Retinal pigment epithelial cell (primary cell): ENCODE measurements around the gene GNG2.
A peak's percentile ranks its signal among the peaks of the same experiment; 100 is the strongest.

ENCODE experiments used
- DNase-seq: peaks from one replicate; pipeline ENCODE4 v3.0.0-alpha.2; 2010; ENCODE audit warnings: low read depth
- H3K4me3 ChIP-seq: 2 replicates; pipeline ENCODE4 v1.5.1; 2011; ENCODE audit warnings: mild to moderate bottlenecking, low read length, control low read depth, moderate library complexity
- TF ChIP-seq, protein P1 (sequence below): conservative IDR thresholded peaks from 2 replicates; pipeline ENCODE4 v1.5.1; 2011; ENCODE audit warnings: low read depth, low read length, control low read depth, inconsistent platforms

Gene GNG2

DNA sequence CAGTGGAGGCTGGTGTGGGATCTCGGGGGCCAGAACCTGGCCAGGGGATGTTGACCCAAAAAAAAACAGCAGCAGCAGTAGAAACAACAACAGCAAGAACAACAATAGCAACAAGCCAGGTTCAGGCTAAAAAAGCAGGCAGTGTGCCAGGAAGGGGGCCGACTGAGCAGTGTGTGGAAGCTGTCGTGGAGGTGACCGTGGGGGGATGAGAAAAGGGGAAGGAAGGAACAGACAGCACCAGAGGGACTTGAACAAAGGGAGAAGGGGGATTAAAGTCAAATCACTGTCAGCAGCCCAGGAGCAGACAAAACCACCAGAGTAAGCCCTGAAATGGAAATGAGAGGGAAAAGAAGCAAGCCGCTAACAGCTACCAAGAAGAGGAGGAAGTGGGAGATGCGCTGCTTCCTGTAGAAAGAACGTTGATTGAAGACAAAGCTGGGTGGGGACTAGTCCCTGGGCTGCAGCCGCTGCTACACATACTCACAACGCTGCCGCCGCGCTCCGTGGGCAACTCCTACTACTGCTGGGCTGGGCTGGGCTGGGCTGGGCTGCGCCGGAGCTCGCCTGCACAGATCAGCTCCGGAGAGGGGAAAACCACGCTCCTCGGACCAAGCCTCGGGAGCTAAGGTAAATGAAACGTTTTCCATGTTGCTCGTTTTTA lies at the start of gene GNG2:
Gene GNG2 (plus strand): TSS at position 449 of the 661 bp plus-strand sequence. CDS start 90,067 bp downstream, outside the sequence.
- TF ChIP-seq, protein P1, sequence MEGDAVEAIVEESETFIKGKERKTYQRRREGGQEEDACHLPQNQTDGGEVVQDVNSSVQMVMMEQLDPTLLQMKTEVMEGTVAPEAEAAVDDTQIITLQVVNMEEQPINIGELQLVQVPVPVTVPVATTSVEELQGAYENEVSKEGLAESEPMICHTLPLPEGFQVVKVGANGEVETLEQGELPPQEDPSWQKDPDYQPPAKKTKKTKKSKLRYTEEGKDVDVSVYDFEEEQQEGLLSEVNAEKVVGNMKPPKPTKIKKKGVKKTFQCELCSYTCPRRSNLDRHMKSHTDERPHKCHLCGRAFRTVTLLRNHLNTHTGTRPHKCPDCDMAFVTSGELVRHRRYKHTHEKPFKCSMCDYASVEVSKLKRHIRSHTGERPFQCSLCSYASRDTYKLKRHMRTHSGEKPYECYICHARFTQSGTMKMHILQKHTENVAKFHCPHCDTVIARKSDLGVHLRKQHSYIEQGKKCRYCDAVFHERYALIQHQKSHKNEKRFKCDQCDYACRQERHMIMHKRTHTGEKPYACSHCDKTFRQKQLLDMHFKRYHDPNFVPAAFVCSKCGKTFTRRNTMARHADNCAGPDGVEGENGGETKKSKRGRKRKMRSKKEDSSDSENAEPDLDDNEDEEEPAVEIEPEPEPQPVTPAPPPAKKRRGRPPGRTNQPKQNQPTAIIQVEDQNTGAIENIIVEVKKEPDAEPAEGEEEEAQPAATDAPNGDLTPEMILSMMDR = no peak
- no peak for DNase-seq
- H3K4me3 ChIP-seq = peak within 1 kb of the TSS; percentile 54

DNA sequence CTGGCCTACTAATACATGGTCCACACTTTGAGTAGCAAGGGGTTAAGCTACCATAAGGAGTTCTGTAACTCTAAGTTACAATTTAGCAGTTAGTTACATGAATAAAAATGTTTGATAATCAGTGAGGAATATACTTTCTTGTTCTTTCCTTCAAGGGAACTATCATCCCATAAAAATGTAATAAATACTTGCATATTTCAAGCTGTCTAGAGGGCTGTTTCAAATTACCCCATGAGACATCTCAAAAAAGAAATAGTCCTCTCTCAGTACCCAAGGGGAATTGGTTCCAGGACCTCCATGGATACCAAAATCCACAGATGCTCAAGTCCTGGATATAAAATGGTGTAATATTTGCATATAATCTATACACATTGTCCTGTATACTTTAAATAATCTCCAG lies 48.7 kb upstream of the GNG2 start:
- DNase-seq = no peak
- H3K4me3 ChIP-seq = no peak overlapping the region
- TF ChIP-seq, protein P1 = no peak

DNA sequence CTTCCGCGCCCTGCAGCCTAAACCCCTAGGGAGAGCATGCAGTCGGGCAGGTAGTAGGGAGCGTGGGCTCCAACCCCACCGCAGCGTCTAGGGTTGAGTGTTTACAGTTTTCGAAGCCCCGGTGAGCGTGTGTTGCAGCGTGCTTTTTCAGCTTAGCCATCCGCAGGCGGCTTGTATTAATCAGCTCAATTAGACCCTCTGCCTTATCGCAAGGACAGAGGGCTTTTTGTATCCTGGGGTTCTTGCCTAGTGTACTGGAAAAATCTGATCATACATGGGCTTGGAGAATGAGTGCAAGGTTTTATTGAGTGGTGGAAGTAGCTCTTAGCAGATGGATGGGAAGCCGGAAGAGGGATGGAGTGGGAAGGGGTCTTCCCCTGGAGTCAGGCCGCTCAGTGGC lies 44.4 kb upstream of the GNG2 start:
- no peak overlapping the region for H3K4me3 ChIP-seq
- TF ChIP-seq, protein P1 = no peak
- DNase-seq = no peak

DNA sequence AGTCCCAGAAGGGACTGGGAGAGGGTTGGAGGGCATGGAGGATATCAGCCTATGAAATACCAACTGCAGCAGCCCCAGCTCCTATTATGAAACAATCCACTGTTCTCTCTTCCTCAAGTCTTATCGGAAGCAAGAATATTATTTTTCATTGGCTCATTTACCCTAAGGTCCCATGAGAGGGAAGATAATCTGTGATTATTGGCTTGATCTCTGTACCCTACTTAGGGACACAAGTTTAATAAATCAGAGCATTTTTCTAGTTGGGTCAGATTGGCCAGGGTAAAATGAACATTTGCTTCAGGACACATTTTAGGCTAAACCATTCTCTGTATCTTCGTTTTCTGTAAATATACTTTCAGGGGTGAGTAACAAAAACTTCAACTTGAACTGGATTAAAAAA lies 43.1 kb upstream of the GNG2 start:
- no peak for DNase-seq
- no peak overlapping the region for H3K4me3 ChIP-seq
- TF ChIP-seq, protein P1 = no peak

DNA sequence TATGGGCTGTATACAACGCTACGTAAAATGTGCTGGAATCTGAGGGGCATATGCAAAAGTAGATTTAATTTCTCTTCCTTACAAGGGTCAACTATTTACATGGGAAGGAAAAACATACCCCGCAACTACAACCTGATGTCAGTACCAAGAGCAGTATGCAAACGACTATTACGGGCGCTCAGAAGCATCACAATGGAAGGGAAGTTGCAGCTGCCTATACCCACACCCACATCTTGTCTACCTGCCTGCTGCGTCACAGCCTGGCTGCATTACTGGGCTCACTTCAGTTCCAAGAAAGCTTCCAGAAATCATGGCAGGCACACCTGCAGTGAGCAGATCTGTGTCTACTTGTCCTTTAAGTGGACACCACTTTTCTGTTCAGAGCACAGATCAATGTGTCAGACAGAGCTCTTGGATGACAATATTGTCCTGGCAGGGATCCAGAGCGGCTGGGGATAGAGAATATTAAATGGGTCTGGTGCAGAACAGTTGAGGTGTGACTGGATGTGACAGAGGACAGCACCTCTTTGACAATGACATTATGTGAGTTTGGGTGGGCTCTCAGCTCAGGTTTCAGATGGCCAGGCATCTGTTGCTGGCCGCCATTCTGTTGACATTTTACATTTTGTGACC lies 41.5 kb upstream of the GNG2 start:
- no peak for DNase-seq
- TF ChIP-seq, protein P1 = no peak
- no peak overlapping the region for H3K4me3 ChIP-seq

DNA sequence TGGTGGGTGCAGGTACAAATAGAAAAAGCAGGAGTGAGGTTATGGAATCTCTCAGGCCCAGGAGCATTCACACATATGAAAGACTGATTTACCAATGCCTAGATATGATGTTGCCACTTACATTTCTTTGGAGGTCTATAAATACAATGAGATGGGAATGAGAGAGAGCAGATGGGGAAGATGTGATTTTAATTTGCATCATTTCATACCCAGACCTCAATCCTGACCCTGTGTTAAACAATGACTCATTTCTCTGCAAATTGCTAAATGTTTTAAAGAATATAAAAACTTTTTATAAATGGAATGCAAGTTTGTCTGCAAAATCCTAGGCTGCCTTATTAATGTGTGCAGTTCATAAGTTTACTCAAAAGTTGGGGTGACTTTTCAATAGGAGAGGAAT lies 38.6 kb upstream of the GNG2 start:
- no peak for DNase-seq
- TF ChIP-seq, protein P1 = no peak
- no peak overlapping the region for H3K4me3 ChIP-seq

DNA sequence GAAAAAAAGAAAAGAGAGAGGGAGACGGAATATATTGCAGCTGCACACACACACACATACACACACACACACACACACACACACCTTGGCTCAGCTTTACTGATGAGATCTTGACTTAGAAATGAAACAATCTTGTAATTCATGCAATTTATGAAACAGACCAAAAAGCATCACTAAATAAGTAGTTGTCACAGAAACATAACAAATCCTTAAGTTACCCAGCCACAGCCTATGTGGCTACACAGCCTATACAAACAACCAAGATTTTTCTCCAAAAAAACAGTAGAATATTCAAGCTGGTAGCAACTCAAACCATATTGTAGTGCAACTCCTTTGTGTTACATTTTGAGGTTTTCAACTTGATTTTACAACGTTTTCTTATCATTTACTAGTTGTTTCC lies 37.9 kb upstream of the GNG2 start:
- DNase-seq = no peak
- H3K4me3 ChIP-seq = no peak overlapping the region
- TF ChIP-seq, protein P1 = no peak
